IMR-90 (cell line): ENCODE results near the gene SPTB.

Experiments
- BHLHE40 ChIP-seq: fragments of 150-350 bp; IDR thresholded peaks from 2 replicates; pipeline ENCODE4 v1.6.1; 2016; ENCODE audit warnings: mild to moderate bottlenecking, low read depth, low read length
- CTCF ChIP-seq: conservative IDR thresholded peaks from 2 replicates; pipeline ENCODE4 v1.5.1; 2012; ENCODE audit warnings: mild to moderate bottlenecking, low read depth, low read length, improper control_type of control experiment
- MXI1 ChIP-seq: IDR thresholded peaks from 2 replicates; pipeline ENCODE4 v1.6.1; 2012; ENCODE audit warnings: low read depth, mild to moderate bottlenecking, low read length, moderate library complexity, borderline replicate concordance
- POLR2A ChIP-seq: IDR thresholded peaks from 2 replicates; pipeline ENCODE4 v1.6.1; 2012; ENCODE audit warnings: mild to moderate bottlenecking, low read depth, low read length
- RAD21 ChIP-seq: IDR thresholded peaks from 2 replicates; pipeline ENCODE4 v1.6.1; 2012; ENCODE audit warnings: low read length, improper control_type of control experiment
- RCOR1 ChIP-seq: IDR thresholded peaks from 2 replicates; pipeline ENCODE4 v1.6.1; 2012; ENCODE audit warnings: mild to moderate bottlenecking, low read length, improper control_type of control experiment; ENCODE audit not compliant: insufficient replicate concordance

GRCh38 chr14:64707661-64708060 is 172.0 kb downstream of the SPTB start:
- no peak for TF ChIP-seq RAD21
- TF ChIP-seq POLR2A = no peak
- no peak for TF ChIP-seq BHLHE40
- no peak for TF ChIP-seq CTCF
- TF ChIP-seq RCOR1 = no peak
- no peak for TF ChIP-seq MXI1
